Measurements from ENCODE around the gene WSCD1.

Gene WSCD1

GRCh38 chr17:6070913-6071511, 833 bp downstream of the WSCD1 start (continued):
- TF ChIP-seq PATZ1 (tag by site-specific recombination; IDR thresholded peaks at IDR 0.05): peak; percentile 4; the same call in 1 of the 2 replicates
- TF ChIP-seq ZNF645 (tag by site-specific recombination; IDR thresholded peaks at IDR 0.05): no peak
- TF ChIP-seq HOXC10 (CRISPR knock-in tag; IDR thresholded peaks at IDR 0.05): no peak
- TF ChIP-seq ZBTB8A (tag by site-specific recombination; IDR thresholded peaks at IDR 0.05): 0 out of 2 replicates have a peak, but pooled peaks have one; percentile 23
- peak; percentile 46; the same call in 1 of the 2 replicates for TF ChIP-seq ZBTB20 (tag by site-specific recombination; IDR thresholded peaks at IDR 0.05)
- TF ChIP-seq ZBTB7A (tag by site-specific recombination; IDR thresholded peaks at IDR 0.05; ENCODE audit: low read depth): no peak
- TF ChIP-seq ZFP3 (tag by site-specific recombination; IDR thresholded peaks at IDR 0.05; ENCODE audit: low read depth): no peak
- TF ChIP-seq, protein P1, sequence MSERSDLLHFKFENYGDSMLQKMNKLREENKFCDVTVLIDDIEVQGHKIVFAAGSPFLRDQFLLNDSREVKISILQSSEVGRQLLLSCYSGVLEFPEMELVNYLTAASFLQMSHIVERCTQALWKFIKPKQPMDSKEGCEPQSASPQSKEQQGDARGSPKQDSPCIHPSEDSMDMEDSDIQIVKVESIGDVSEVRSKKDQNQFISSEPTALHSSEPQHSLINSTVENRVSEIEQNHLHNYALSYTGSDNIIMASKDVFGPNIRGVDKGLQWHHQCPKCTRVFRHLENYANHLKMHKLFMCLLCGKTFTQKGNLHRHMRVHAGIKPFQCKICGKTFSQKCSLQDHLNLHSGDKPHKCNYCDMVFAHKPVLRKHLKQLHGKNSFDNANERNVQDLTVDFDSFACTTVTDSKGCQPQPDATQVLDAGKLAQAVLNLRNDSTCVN (tag by site-specific recombination; optimal IDR thresholded peaks at IDR 0.05): peak; percentile 54
- TF ChIP-seq ZNF610 (tag by site-specific recombination; IDR thresholded peaks at IDR 0.05; ENCODE audit: borderline replicate concordance): no peak
- no peak for TF ChIP-seq ZNF248 (tag by site-specific recombination; IDR thresholded peaks at IDR 0.05)
- TF ChIP-seq, protein P2, sequence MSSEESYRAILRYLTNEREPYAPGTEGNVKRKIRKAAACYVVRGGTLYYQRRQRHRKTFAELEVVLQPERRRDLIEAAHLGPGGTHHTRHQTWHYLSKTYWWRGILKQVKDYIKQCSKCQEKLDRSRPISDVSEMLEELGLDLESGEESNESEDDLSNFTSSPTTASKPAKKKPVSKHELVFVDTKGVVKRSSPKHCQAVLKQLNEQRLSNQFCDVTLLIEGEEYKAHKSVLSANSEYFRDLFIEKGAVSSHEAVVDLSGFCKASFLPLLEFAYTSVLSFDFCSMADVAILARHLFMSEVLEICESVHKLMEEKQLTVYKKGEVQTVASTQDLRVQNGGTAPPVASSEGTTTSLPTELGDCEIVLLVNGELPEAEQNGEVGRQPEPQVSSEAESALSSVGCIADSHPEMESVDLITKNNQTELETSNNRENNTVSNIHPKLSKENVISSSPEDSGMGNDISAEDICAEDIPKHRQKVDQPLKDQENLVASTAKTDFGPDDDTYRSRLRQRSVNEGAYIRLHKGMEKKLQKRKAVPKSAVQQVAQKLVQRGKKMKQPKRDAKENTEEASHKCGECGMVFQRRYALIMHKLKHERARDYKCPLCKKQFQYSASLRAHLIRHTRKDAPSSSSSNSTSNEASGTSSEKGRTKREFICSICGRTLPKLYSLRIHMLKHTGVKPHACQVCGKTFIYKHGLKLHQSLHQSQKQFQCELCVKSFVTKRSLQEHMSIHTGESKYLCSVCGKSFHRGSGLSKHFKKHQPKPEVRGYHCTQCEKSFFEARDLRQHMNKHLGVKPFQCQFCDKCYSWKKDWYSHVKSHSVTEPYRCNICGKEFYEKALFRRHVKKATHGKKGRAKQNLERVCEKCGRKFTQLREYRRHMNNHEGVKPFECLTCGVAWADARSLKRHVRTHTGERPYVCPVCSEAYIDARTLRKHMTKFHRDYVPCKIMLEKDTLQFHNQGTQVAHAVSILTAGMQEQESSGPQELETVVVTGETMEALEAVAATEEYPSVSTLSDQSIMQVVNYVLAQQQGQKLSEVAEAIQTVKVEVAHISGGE (tag by site-specific recombination; conservative IDR thresholded peaks at IDR 0.05; ENCODE audit: low read depth): peak; percentile 60; the same call in 1 of the 2 replicates
- 0 out of 2 replicates have a peak, but pooled peaks have one; percentile 11 for TF ChIP-seq KLF1 (tag by site-specific recombination; IDR thresholded peaks at IDR 0.05)
- peak; percentile 73; the same call in 1 of the 2 replicates for TF ChIP-seq GLIS2 (tag by site-specific recombination; IDR thresholded peaks at IDR 0.05)
- TF ChIP-seq PRDM1 (tag by site-specific recombination; IDR thresholded peaks at IDR 0.05): no peak

DNA sequence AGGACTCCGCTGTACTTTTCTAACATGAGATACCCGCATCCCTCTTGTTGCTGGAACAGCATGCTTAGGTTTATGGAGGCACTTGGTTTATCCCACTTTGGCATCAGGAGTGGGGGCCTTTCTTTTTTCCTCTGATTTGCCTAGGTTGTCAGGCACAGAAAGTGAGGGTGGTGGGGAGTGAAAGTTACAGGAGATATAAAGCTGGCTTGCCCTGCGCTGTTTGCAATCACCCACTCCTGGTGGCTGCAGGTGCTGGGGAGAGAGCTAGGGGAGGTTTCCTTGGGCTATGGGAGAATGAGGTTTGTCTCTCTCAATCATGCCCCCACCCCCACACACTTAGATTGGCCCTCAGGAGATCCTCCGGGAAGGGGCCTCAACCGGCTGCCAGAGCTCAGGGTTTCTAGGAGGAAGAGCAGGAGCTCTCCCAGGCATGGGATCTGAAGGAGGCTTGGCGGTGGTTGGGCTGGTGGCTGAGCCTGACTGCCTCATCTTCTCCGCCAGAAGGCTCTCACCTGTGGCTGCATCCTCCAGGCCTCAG, 1.4 kb downstream of the WSCD1 start:
- H3K4me1 ChIP-seq (ENCODE audit: control insufficient read depth, insufficient read depth, low read length): peaks cover 10% of the 10 kb centered on the region
- H3K27ac ChIP-seq (ENCODE audit: extremely low read depth, low read depth, low read length): 0 out of 2 replicates have a peak overlapping the region, but pooled peaks have one; percentile 24
- H3K36me3 ChIP-seq (ENCODE audit: control insufficient read depth in 2 of 2, insufficient read depth in 1 of 2, low read length in 2 of 2): no peaks in the 10 kb centered on the region
- CTCF ChIA-PET: interaction anchor here (0.6 to 1.3 kb wide), 3 partner anchors 10 to 89 kb away, joined by 3 to 5 read pairs (median 3); no protein-coding TSS in a partner anchor
- peak overlapping the region; percentile 59 for H3K4me3 ChIP-seq (ENCODE audit: low read depth, low read length)
- no peaks in the 10 kb centered on the region for H3K9me3 ChIP-seq (ENCODE audit: control insufficient read depth, insufficient read depth, low read depth, low read length)
- POLR2A ChIA-PET: interaction anchor here (0.9 to 1.3 kb wide), 2 partner anchors 10 to 178 kb away, joined by 3 read pairs; no protein-coding TSS in a partner anchor
- TF ChIP-seq PRDM1 (tag by site-specific recombination; IDR thresholded peaks at IDR 0.05) (peak; percentile 84), ZNF302 (tag by site-specific recombination; IDR thresholded peaks at IDR 0.05; ENCODE audit: low read depth) (no peak), ZNF521 (tag by site-specific recombination; IDR thresholded peaks at IDR 0.05) (no peak), IKZF3 (tag by site-specific recombination; IDR thresholded peaks at IDR 0.05) (no peak), SCRT2 (tag by site-specific recombination; IDR thresholded peaks at IDR 0.05) (peak; percentile 60; the same call in 1 of the 2 replicates), ZNF366 (tag by site-specific recombination; conservative IDR thresholded peaks at IDR 0.05) (0 out of 2 replicates have a peak, but pooled peaks have one; percentile 11)
- TF ChIP-seq, protein P3, sequence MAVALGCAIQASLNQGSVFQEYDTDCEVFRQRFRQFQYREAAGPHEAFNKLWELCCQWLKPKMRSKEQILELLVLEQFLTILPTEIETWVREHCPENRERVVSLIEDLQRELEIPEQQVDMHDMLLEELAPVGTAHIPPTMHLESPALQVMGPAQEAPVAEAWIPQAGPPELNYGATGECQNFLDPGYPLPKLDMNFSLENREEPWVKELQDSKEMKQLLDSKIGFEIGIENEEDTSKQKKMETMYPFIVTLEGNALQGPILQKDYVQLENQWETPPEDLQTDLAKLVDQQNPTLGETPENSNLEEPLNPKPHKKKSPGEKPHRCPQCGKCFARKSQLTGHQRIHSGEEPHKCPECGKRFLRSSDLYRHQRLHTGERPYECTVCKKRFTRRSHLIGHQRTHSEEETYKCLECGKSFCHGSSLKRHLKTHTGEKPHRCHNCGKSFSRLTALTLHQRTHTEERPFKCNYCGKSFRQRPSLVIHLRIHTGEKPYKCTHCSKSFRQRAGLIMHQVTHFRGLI (tag by site-specific recombination; IDR thresholded peaks at IDR 0.05): 0 out of 2 replicates have a peak, but pooled peaks have one; percentile 32
- TF ChIP-seq, protein P4, sequence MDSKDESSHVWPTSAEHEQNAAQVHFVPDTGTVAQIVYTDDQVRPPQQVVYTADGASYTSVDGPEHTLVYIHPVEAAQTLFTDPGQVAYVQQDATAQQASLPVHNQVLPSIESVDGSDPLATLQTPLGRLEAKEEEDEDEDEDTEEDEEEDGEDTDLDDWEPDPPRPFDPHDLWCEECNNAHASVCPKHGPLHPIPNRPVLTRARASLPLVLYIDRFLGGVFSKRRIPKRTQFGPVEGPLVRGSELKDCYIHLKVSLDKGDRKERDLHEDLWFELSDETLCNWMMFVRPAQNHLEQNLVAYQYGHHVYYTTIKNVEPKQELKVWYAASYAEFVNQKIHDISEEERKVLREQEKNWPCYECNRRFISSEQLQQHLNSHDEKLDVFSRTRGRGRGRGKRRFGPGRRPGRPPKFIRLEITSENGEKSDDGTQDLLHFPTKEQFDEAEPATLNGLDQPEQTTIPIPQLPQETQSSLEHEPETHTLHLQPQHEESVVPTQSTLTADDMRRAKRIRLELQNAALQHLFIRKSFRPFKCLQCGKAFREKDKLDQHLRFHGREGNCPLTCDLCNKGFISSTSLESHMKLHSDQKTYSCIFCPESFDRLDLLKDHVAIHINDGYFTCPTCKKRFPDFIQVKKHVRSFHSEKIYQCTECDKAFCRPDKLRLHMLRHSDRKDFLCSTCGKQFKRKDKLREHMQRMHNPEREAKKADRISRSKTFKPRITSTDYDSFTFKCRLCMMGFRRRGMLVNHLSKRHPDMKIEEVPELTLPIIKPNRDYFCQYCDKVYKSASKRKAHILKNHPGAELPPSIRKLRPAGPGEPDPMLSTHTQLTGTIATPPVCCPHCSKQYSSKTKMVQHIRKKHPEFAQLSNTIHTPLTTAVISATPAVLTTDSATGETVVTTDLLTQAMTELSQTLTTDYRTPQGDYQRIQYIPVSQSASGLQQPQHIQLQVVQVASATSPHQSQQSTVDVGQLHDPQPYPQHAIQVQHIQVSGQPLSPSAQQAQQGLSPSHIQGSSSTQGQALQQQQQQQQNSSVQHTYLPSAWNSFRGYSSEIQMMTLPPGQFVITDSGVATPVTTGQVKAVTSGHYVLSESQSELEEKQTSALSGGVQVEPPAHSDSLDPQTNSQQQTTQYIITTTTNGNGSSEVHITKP (tag by site-specific recombination; IDR thresholded peaks at IDR 0.05): peak; percentile 87

Data from HEK293 (cell line).